Measurements from ENCODE around the gene TMEM140. TPM values are rescaled to one million over a fixed set of nuclear protein-coding genes. Genes with fewer than 3 reads are reported as not detected.

The TMEM140 gene
- total RNA-seq, 3 donors from 2014 or later (not counting 1 experiment from before 2014, with no cell fraction given) = 60.0 to 81.7 (median 76.9) TPM

GRCh38 chr7:135147341-135147898 is 452 bp upstream of the TMEM140 start:
- ATAC-seq = peak; percentile 29 to 50 (median 38)
- WGBS (ENCODE audit: insufficient coverage) = 0% methylated on average over 6 of the region's 6 CpGs

GRCh38 chr7:135150072-135150782 is 2.4 kb downstream of the TMEM140 start:
- Histone ChIP-seq H3K27me3 (ENCODE audit: control insufficient read depth, insufficient read depth, low read length) (no peaks in the 10 kb centered on the region), H3K9me3 (ENCODE audit: control insufficient read depth, insufficient read depth, low read length) (no peaks in the 10 kb centered on the region), H3K4me3 (ENCODE audit: low read length) (no peak overlapping the region), H3K4me1 (ENCODE audit: control insufficient read depth, insufficient read depth, low read length) (peaks cover 21% of the 10 kb centered on the region), H3K27ac (ENCODE audit: low read length) (peak overlapping the region; percentile 23), H3K36me3 (ENCODE audit: control insufficient read depth, insufficient read depth, low read length) (peaks cover 2% of the 10 kb centered on the region)
- H3K9me3 Mint-ChIP-seq = peaks cover 5 to 7% of the 10 kb centered on the region in 2 donors
- whole genome bisulfite sequencing (ENCODE audit: insufficient coverage) = 87% methylated on average over 8 of the region's 8 CpGs
- no peaks in the 10 kb centered on the region for H3K27me3 Mint-ChIP-seq (ENCODE audit: low read depth in 2 of 2)
- H3K36me3 Mint-ChIP-seq = peaks cover 22% of the 10 kb centered on the region
- H3K27ac Mint-ChIP-seq = peak overlapping the region; percentile 95 to 98
- no peak for TF ChIP-seq CTCF (IDR thresholded peaks at IDR 0.05)
- intact Hi-C loops (cut with micrococcal nuclease) = no loop called here
- peaks cover 76 to 80% of the 10 kb centered on the region in 2 donors for H3K4me1 Mint-ChIP-seq
- DNase-seq (no peak), ATAC-seq (no peak)
- H3K4me3 Mint-ChIP-seq = peak overlapping the region; percentile 93

More at GRCh38 chr7:135147341-135147898, 452 bp upstream of the TMEM140 start:
- H3K36me3 Mint-ChIP-seq = peaks cover under 1% of the 10 kb centered on the region
- peak in 1 of 2 donors; percentile 62 for DNase-seq
- peak overlapping the region; percentile 98 for H3K27ac ChIP-seq (ENCODE audit: low read length)
- H3K36me3 ChIP-seq (ENCODE audit: control insufficient read depth, insufficient read depth, low read length) = peaks cover 2% of the 10 kb centered on the region
- no peak for TF ChIP-seq CTCF (IDR thresholded peaks at IDR 0.05)
- H3K27me3 Mint-ChIP-seq (ENCODE audit: low read depth in 2 of 2) = no peaks in the 10 kb centered on the region
- intact Hi-C loops (cut with micrococcal nuclease) = loop anchor here (2.0 kb wide), 1 partner anchor 63 kb away; the partner anchor contains the start of gene WDR91
- peak overlapping the region; percentile 66 for H3K4me3 ChIP-seq (ENCODE audit: low read length)
- H3K9me3 Mint-ChIP-seq = no peaks in the 10 kb centered on the region
- H3K27me3 ChIP-seq (ENCODE audit: control insufficient read depth, insufficient read depth, low read length) = no peaks in the 10 kb centered on the region
- peaks cover 21% of the 10 kb centered on the region for H3K4me1 ChIP-seq (ENCODE audit: control insufficient read depth, insufficient read depth, low read length)
- H3K27ac Mint-ChIP-seq = peak overlapping the region; percentile 95 to 98
- peak overlapping the region; percentile 93 for H3K4me3 Mint-ChIP-seq
- peaks cover 57 to 59% of the 10 kb centered on the region in 2 donors for H3K4me1 Mint-ChIP-seq
- H3K9me3 ChIP-seq (ENCODE audit: control insufficient read depth, insufficient read depth, low read length) = no peaks in the 10 kb centered on the region

GRCh38 chr7:135151132-135151531 is 3.3 kb downstream of the TMEM140 start:
- peaks cover 26% of the 10 kb centered on the region for H3K36me3 Mint-ChIP-seq
- H3K27me3 Mint-ChIP-seq (ENCODE audit: low read depth in 2 of 2) = no peaks in the 10 kb centered on the region
- Histone ChIP-seq H3K27ac (ENCODE audit: low read length) (peak overlapping the region; percentile 23), H3K9me3 (ENCODE audit: control insufficient read depth, insufficient read depth, low read length) (peaks cover 4% of the 10 kb centered on the region), H3K4me1 (ENCODE audit: control insufficient read depth, insufficient read depth, low read length) (peaks cover 21% of the 10 kb centered on the region), H3K36me3 (ENCODE audit: control insufficient read depth, insufficient read depth, low read length) (peaks cover 2% of the 10 kb centered on the region), H3K4me3 (ENCODE audit: low read length) (no peak overlapping the region), H3K27me3 (ENCODE audit: control insufficient read depth, insufficient read depth, low read length) (no peaks in the 10 kb centered on the region)
- no peak for TF ChIP-seq CTCF (IDR thresholded peaks at IDR 0.05)
- H3K4me3 Mint-ChIP-seq = peak overlapping the region; percentile 93
- DNase-seq (no peak), ATAC-seq (no peak)
- peak overlapping the region; percentile 95 to 98 for H3K27ac Mint-ChIP-seq
- intact Hi-C loops (cut with micrococcal nuclease) = no loop called here
- WGBS (ENCODE audit: insufficient coverage) = 79% methylated on average over 2 of the region's 2 CpGs
- peaks cover 76 to 78% of the 10 kb centered on the region in 2 donors for H3K4me1 Mint-ChIP-seq
- H3K9me3 Mint-ChIP-seq = peaks cover 6 to 9% of the 10 kb centered on the region in 2 donors

Data from natural killer cell (primary cell).